ENCODE data around the gene MAP2.

- no peak for TF ChIP-seq POLR2AphosphoS5 (IDR thresholded peaks at IDR 0.05; ENCODE audit: low read depth, low read length)
- TF ChIP-seq SPI1 (IDR thresholded peaks at IDR 0.05; ENCODE audit: low read depth, low read length) = no peak
- TF ChIP-seq TAF1 (IDR thresholded peaks at IDR 0.05; ENCODE audit: low read depth, low read length) = no peak
- TF ChIP-seq POLR2A (IDR thresholded peaks at IDR 0.05; ENCODE audit: low read depth, low read length) = no peak
- no peak for TF ChIP-seq POU2F2 (IDR thresholded peaks at IDR 0.05; ENCODE audit: low read depth, low read length)
Observed at GRCh38 chr2:209424781-209425470, 1.1 kb downstream of the MAP2 start.

Measured in GM12891 (cell line).